Smooth muscle cell (in vitro differentiated cells): Measurements from ENCODE around the gene ULK4. TPM values are rescaled to one million over a fixed set of nuclear protein-coding genes. Genes with fewer than 3 reads are reported as not detected.
"Not testable (repeated sequence)": the region's sequence is repeated elsewhere in the genome, so short reads cannot be mapped to it uniquely, and the experiment has no call there.

Source experiments
- DNase-seq: peaks from one replicate; lab custom pipeline; 2025; ENCODE audit not compliant: unreplicated experiment; lab: John Stamatoyannopoulos, UW
- H2AFZ ChIP-seq: fragments of 200-600 bp; sonication (generic); 2 replicates; pipeline ENCODE4 v1.6.0; 2016; ENCODE audit warnings: antibody characterized with exemption, low read depth, mild to moderate bottlenecking
- H3F3A ChIP-seq: fragments of 200-600 bp; sonication (generic); 2 replicates; pipeline ENCODE4 v1.6.0; 2017; ENCODE audit warnings: antibody characterized with exemption, low read depth
- H3K27ac ChIP-seq: fragments of 200-600 bp; sonication (generic); 2 replicates; pipeline ENCODE4 v1.5.1; 2016; ENCODE audit warnings: low read depth, mild to moderate bottlenecking
- H3K27me3 ChIP-seq: fragments of 200-600 bp; sonication (generic); 2 replicates; pipeline ENCODE4 v1.6.1; 2016; ENCODE audit warnings: low read depth, mild to moderate bottlenecking
- H3K36me3 ChIP-seq: fragments of 200-600 bp; sonication (generic); 2 replicates; pipeline ENCODE4 v1.5.1; 2016; ENCODE audit warnings: low read depth
- H3K4me1 ChIP-seq: fragments of 200-600 bp; sonication (generic); 2 replicates; pipeline ENCODE4 v1.5.1; 2016; ENCODE audit warnings: low read depth
- H3K4me2 ChIP-seq: fragments of 200-600 bp; sonication (generic); 2 replicates; pipeline ENCODE4 v1.6.0; 2016; ENCODE audit warnings: mild to moderate bottlenecking
- H3K4me3 ChIP-seq: fragments of 200-600 bp; sonication (generic); 2 replicates; pipeline ENCODE4 v1.5.1; 2016; ENCODE audit warnings: mild to moderate bottlenecking
- H3K79me2 ChIP-seq: fragments of 200-600 bp; sonication (generic); 2 replicates; pipeline ENCODE4 v1.6.0; 2016; ENCODE audit warnings: low read depth, mild to moderate bottlenecking
- H3K9ac ChIP-seq: fragments of 200-600 bp; sonication (generic); 2 replicates; pipeline ENCODE4 v1.6.0; 2016; ENCODE audit warnings: low read depth
- H3K9me3 ChIP-seq: fragments of 200-600 bp; sonication (generic); replicated peaks from 2 replicates; pipeline ENCODE4 v1.5.1; 2016; ENCODE audit warnings: low read depth
- H4K20me1 ChIP-seq: fragments of 200-600 bp; sonication (generic); 2 replicates; pipeline ENCODE4 v1.6.0; 2016; ENCODE audit warnings: low read depth
- WGBS: methylation state at CpG from one replicate; pipeline ENCODE4 v1.1.7; 2016; ENCODE audit warnings: low lambda C conversion rate; 5-methylcytosine and 5-hydroxymethylcytosine counted together
- polyA plus RNA-seq: library from polyadenylated mRNA; unstranded; fragments of >200 nt; fragmentation: Nextera tagmentation; extraction: Ambion mirVana; gene quantifications from 2 replicates; pipeline ENCODE4 v1.2.1, GENCODE V29; 2016
- total RNA-seq: library from RNA; depleted of rRNA; stranded (reverse); fragments of >200 nt; gene quantifications from 2 replicates; pipeline ENCODE4 v1.2.3, GENCODE V29; 2014
- TF ChIP-seq, protein P1 (sequence below): fragments of 200-600 bp; sonication (generic); IDR thresholded peaks from 2 replicates; pipeline ENCODE4 v1.5.1; 2017; ENCODE audit warnings: borderline replicate concordance, mild to moderate bottlenecking, antibody characterized with exemption; ENCODE audit not compliant: insufficient read depth, poor library complexity, severe bottlenecking

The ULK4 gene
- total and polyA plus RNA-seq, 2 experiments from 2014 or later, result 4.3 to 14.2 TPM

DNA sequence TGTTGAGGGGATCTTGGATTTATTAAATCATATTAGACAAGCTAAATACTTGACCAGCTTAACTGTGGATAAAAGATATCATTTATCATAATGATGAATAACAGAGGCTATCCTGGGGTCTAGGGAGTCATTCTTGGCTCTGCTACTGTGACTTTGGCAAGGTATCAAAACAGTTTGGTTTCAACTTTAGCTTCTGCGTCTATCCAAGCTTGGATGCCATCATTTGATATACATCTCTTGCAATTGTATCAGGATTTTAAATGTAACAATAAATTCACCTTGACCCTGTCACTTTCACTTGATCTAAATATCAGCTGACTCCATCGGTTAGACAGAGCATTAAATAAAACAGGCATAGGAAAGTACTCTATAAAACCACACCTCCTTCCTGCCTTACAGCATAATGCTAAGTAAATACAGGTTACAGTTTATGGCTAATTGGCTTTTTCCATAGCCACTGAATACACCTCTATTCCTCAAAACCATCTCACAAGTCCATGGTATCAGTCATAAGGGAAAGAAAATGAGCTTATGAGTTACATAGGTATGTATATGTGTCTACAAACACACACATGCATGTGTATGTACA is 499.7 kb downstream of the ULK4 start:
- no peaks in the 10 kb centered on the region for H3K9me3 ChIP-seq
- H3K4me1 ChIP-seq, result no peaks in the 10 kb centered on the region
- H3K27me3 ChIP-seq, result no peaks in the 10 kb centered on the region
- no peaks in the 10 kb centered on the region for H3F3A ChIP-seq
- no peaks in the 10 kb centered on the region for H3K36me3 ChIP-seq
- H3K4me2 ChIP-seq, result no peak overlapping the region
- no peaks in the 10 kb centered on the region for H4K20me1 ChIP-seq
- no peak overlapping the region for H3K27ac ChIP-seq
- DNase-seq, result no peak
- H3K4me3 ChIP-seq, result no peak overlapping the region
- H2AFZ ChIP-seq, result no peak overlapping the region
- TF ChIP-seq, protein P1, sequence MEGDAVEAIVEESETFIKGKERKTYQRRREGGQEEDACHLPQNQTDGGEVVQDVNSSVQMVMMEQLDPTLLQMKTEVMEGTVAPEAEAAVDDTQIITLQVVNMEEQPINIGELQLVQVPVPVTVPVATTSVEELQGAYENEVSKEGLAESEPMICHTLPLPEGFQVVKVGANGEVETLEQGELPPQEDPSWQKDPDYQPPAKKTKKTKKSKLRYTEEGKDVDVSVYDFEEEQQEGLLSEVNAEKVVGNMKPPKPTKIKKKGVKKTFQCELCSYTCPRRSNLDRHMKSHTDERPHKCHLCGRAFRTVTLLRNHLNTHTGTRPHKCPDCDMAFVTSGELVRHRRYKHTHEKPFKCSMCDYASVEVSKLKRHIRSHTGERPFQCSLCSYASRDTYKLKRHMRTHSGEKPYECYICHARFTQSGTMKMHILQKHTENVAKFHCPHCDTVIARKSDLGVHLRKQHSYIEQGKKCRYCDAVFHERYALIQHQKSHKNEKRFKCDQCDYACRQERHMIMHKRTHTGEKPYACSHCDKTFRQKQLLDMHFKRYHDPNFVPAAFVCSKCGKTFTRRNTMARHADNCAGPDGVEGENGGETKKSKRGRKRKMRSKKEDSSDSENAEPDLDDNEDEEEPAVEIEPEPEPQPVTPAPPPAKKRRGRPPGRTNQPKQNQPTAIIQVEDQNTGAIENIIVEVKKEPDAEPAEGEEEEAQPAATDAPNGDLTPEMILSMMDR, result no peak
- no peak overlapping the region for H3K9ac ChIP-seq
- no peaks in the 10 kb centered on the region for H3K79me2 ChIP-seq
- 85% methylated on average over 2 of the region's 2 CpGs for WGBS

DNA sequence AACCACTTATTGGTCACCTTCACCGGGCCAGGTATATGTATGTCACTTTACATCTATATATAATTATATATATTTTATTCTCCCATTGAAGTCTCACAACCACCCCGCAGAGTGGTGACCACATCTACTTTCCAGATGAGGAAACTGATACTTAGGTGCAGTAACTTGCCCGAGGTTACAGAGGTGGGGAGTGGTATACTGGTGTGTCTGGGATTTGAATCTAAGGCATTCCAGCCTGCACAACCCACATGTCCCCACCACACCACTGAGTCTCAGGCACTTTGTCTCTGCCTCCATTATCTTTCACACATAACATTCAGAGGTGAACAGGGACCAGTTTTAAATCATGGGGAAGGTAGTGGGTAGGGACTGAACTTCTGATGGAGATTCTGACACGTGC is 501.2 kb downstream of the ULK4 start:
- Histone ChIP-seq H3K9ac (no peak overlapping the region), H3K9me3 (no peaks in the 10 kb centered on the region), H3F3A (no peaks in the 10 kb centered on the region), H3K27me3 (no peaks in the 10 kb centered on the region), H3K79me2 (no peaks in the 10 kb centered on the region), H3K4me3 (no peak overlapping the region), H3K27ac (no peak overlapping the region), H3K4me1 (no peaks in the 10 kb centered on the region), H2AFZ (no peak overlapping the region), H4K20me1 (no peaks in the 10 kb centered on the region), H3K36me3 (no peaks in the 10 kb centered on the region), H3K4me2 (no peak overlapping the region)
- 90% methylated on average over 4 of the region's 4 CpGs for WGBS
- TF ChIP-seq, protein P1, result no peak
- no peak for DNase-seq

DNA sequence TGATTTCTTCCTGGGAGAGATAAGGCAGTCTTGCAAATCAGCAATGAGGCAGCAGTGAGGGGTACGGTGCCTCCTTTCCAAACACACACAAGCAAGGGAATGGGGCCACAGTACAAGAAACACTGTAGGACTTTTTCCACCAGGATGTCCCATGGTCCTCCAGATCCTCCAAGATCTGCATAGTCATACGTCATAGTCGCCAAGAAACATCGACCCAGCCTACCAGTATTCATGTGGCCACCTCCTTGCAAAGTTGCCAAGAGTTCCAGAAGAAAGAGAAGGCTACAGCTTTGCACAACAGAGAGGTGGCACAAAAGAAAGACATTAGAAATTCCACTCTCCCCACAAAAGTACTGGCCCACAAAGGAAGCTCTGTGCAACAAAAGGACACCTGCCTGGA is 504.7 kb downstream of the ULK4 start:
- Histone ChIP-seq H3K9ac (no peak overlapping the region), H3K4me3 (no peak overlapping the region), H4K20me1 (no peaks in the 10 kb centered on the region), H3K79me2 (no peaks in the 10 kb centered on the region), H3K27me3 (no peaks in the 10 kb centered on the region), H3K4me2 (no peak overlapping the region), H3K9me3 (no peaks in the 10 kb centered on the region), H3F3A (no peaks in the 10 kb centered on the region), H3K27ac (no peak overlapping the region), H2AFZ (no peak overlapping the region), H3K36me3 (no peaks in the 10 kb centered on the region), H3K4me1 (no peaks in the 10 kb centered on the region)
- TF ChIP-seq, protein P1, result no peak
- no peak for DNase-seq
- WGBS, result 90% methylated on average over 4 of the region's 4 CpGs

DNA sequence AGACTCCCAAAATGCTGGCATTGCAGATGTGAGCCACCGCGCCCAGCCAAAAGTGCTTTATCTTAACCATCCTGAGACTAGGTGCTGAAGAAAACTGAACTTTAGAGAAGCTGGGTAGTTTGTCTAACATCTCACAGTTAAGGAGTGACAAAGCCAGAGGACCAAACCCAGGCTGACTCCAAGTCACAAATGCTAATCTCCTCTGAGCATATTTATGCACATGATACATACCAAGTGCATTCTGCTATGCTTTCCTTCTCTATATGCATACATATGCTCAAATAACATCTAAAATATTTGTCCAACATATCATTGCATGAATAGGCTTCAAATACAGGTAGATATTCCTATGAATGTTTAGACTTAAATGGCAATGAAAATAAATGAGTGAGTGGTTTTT is 505.7 kb downstream of the ULK4 start:
- Histone ChIP-seq H3F3A (no peaks in the 10 kb centered on the region), H2AFZ (no peak overlapping the region), H3K27me3 (no peaks in the 10 kb centered on the region), H3K9ac (no peak overlapping the region), H4K20me1 (no peaks in the 10 kb centered on the region), H3K4me1 (no peaks in the 10 kb centered on the region), H3K9me3 (no peaks in the 10 kb centered on the region), H3K4me3 (no peak overlapping the region), H3K4me2 (no peak overlapping the region), H3K27ac (no peak overlapping the region), H3K36me3 (no peaks in the 10 kb centered on the region), H3K79me2 (no peaks in the 10 kb centered on the region)
- TF ChIP-seq, protein P1, result no peak
- 95% methylated on average over 2 of the region's 2 CpGs for WGBS
- no peak for DNase-seq

DNA sequence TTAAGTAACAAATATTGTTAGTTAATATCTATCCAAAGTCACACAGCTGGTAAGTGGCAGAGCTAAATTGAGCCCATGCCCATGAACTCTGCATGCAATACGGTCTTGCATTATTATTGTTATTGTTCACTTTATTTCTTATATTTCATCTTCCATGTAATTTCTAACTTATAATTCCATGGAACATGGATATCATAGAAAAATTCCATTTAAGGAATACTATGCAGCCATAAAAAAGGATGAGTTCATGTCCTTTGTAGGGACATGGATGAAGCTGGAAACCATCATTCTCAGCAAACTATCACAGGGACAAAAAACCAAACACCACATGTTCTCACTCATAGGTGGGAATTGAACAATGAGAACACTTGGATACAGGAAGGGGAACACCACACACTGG is 508.3 kb downstream of the ULK4 start:
- not testable (repeated sequence) for H3K4me3 ChIP-seq, H2AFZ ChIP-seq, H3F3A ChIP-seq, H3K27ac ChIP-seq, H3K36me3 ChIP-seq, H3K9ac ChIP-seq, H3K79me2 ChIP-seq, H3K4me2 ChIP-seq, H3K27me3 ChIP-seq, H4K20me1 ChIP-seq, DNase-seq, H3K9me3 ChIP-seq, H3K4me1 ChIP-seq
- 95% methylated on average over 1 of the region's 1 CpG for WGBS
